Measurements from ENCODE around the gene DYNLT4.

GRCh38 chr1:44827197-44828002 is 20.2 kb upstream of the DYNLT4 start:
- TF ChIP-seq CTCF (IDR thresholded peaks at IDR 0.05) (no peak), POLR2A (IDR thresholded peaks at IDR 0.05) (no peak)

Measured in right lobe of liver (tissue), 4 donors.